A172 (cell line): ENCODE measurements around the gene POLR3K. TPM values are rescaled to one million over a fixed set of nuclear protein-coding genes. Genes with fewer than 3 reads are reported as not detected.
A peak's percentile ranks its signal among the peaks of the same experiment; 100 is the strongest.

Experiments used
- DNase-seq: peaks from one replicate; pipeline ENCODE4 v3.0.0-alpha.2; 2015; ENCODE audit warnings: low spot score
- total RNA-seq: library from RNA; depleted of rRNA; stranded (reverse); fragments of >200 nt; shearing (Covaris generic); gene quantifications from 2 replicates; pipeline ENCODE4 v1.2.3, GENCODE V29; 2014

Gene POLR3K
- total RNA-seq, 1 experiment from 2014 or later, result 15.9 TPM

- no peak for DNase-seq
Measured at GRCh38 chr16:66309-67182, 13.1 kb upstream of the POLR3K start.

GRCh38 chr16:65745-66144, 12.3 kb upstream of the POLR3K start:
- DNase-seq, result peak; percentile 60

GRCh38 chr16:64914-65255, 11.5 kb upstream of the POLR3K start:
- DNase-seq, result no peak

GRCh38 chr16:63998-64913, 10.8 kb upstream of the POLR3K start:
- no peak for DNase-seq

- no peak for DNase-seq
Measured at GRCh38 chr16:63466-63865, 10.1 kb upstream of the POLR3K start.

- no peak for DNase-seq
Measured at GRCh38 chr16:62968-63391, 9.6 kb upstream of the POLR3K start.

GRCh38 chr16:62283-62967, 9.0 kb upstream of the POLR3K start:
- DNase-seq, result no peak

- DNase-seq, result no peak
Measured at GRCh38 chr16:61879-62281, 8.5 kb upstream of the POLR3K start.

GRCh38 chr16:60929-61878, 7.8 kb upstream of the POLR3K start:
- DNase-seq, result no peak

GRCh38 chr16:60166-60565, 6.8 kb upstream of the POLR3K start:
- no peak for DNase-seq

GRCh38 chr16:59440-60059, 6.1 kb upstream of the POLR3K start:
- no peak for DNase-seq

- no peak for DNase-seq
Measured at GRCh38 chr16:58491-59439, 5.4 kb upstream of the POLR3K start.

- DNase-seq, result no peak
Measured at GRCh38 chr16:57711-58110, 4.3 kb upstream of the POLR3K start.

GRCh38 chr16:56231-56927, 3.0 kb upstream of the POLR3K start:
- no peak for DNase-seq

- DNase-seq, result no peak
Measured at GRCh38 chr16:55571-56136, 2.2 kb upstream of the POLR3K start.

GRCh38 chr16:54237-54581, 801 bp upstream of the POLR3K start:
- no peak for DNase-seq

- no peak for DNase-seq
Measured at GRCh38 chr16:50769-51591, 2.4 kb downstream of the POLR3K start.

GRCh38 chr16:47234-47633, 6.2 kb downstream of the POLR3K start:
- no peak for DNase-seq
